Fibroblast of peridontal ligament (primary cell): ENCODE measurements around the gene PRSS37.
"Not testable (repeated sequence)": the region's sequence is repeated elsewhere in the genome, so short reads cannot be mapped to it uniquely, and the experiment has no call there.

Source experiments
- DNase-seq: peaks from one replicate; pipeline ENCODE4 v3.0.0-alpha.2; 2010; ENCODE audit errors: extremely low read depth

PRSS37 gene, protein sequence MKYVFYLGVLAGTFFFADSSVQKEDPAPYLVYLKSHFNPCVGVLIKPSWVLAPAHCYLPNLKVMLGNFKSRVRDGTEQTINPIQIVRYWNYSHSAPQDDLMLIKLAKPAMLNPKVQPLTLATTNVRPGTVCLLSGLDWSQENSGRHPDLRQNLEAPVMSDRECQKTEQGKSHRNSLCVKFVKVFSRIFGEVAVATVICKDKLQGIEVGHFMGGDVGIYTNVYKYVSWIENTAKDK

DNA sequence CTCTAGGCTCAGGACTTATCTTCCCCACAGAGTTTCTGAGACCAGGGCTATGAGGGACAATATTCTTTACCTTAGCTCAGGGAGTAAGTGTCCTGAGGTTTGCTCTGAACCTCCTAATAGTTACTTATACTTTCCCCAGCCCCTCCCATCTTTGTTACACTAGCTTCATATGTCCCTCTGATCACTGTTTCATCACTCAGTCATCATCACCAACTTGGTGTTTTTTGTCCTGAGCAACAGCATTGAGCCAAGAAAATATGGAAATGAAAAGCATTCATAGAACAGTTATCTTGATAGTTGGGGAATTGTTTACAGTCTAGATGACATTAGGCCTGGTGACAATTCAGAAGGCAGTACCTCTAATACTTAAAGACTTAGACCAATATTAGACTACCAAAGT is at the start of gene PRSS37:
TSS of gene PRSS37 (minus strand) at position 101 of the 400 bp plus-strand sequence. CDS start 436 bp downstream, outside the sequence.
- no peak for DNase-seq

DNA sequence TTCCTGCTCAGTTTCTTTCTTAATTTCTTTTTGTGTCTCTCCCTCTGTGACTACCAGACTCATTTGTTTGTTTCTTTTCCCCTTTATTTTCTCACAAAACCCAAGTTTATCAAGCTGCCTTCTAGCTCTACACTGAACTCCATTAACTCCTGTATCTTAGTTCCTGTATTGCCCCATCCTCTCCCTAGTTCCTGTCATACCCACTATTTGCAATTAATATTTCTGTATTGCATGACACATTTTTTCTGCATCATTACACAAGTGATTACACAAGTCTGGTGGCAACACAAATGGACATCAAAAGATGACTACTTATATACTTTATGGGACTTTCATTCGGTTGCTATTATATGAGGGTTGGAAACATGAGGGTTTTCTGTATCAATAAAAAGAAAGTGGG is 48.0 kb upstream of the PRSS37 start:
- DNase-seq = no peak

DNA sequence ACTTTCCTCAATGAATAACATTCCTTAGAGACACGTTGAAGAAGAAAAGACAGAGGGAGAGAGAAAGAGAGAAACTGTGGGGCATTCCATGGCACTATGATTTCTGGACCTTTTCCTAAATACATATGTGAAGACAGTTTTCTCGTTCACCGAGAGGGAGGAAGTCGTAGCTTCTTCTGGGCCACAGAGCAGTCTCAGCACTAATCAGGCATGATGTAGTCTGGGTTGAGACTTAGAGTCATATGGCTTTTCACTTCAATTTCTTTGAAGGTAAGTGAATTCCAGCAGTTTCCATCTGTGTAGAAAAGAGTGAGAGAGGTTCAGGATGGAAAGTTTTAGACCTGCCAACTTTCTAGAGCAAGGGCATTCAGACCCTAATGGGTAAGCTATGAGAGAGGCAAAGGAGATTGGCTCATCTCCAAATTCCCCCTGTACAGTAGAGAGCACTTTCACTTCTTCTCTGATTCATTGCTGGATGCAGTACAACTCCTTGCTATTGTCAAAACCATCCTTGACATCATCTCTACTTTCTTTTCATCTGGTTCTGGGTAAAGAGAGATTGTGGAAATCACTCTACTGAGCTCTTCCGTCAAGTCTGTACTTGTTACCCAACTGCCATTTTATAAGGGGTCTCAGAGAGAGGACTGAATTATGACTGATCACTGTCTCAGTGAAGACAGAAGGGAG is 43.4 kb upstream of the PRSS37 start:
- no peak for DNase-seq

DNA sequence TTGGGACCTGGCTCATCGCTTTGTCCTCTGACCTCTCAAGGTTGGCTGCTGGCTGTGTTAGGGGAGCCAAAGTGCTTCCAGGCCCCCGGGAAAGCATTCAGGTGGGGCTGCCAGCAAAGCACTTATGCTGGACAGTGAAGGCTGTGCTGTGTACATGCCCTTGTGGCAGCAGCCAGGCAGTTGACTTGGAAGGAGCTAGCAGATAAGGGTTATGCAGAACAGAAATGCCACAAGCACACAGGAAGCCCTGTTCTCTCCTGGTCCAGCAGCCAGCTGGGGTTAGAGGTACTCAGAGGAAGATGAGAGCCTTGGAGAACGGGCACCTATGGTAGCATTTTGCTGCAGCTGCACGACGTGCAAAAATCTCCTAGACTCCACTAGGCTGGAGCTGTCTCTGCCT is 39.7 kb upstream of the PRSS37 start:
- DNase-seq = no peak

DNA sequence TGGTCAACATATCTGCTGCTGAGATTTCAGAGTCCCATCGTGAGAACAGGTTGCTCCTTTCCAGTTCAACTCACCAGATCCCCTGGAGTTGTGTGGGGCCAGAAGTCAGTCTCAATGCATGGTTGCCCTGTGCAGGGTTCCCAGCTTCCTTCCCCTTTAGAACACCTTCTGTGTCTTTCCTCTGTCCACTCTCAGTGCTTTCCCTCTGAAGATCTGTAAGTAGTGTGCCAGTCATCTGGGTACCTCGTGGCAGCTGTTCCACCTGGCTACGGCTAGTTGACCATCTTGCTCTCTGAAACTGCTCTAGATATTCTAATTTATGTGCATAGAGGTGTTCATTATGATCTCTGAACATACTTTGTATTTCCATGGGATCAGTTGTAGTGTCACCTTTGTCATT is 36.1 kb upstream of the PRSS37 start:
- DNase-seq = no peak

DNA sequence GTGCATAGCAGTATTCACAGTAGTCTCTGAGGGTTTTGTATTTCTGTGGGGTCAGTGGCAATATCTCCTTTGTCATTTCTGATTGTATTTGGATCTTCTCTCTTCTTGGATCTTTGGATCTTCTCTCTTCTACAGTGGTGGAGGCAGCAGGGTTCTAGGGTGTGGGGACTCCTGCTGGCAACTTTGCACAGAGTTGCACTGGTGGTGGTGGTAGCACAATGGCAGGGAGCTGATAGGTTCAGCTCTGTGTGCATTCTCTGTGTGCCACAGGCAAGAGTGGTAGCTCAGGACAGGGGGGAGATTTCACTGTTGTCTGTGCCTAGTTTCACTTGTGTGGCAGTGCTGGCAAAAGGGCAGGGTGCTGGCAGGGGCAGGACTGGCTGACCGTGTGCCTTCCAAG is 35.1 kb upstream of the PRSS37 start:
- no peak for DNase-seq

DNA sequence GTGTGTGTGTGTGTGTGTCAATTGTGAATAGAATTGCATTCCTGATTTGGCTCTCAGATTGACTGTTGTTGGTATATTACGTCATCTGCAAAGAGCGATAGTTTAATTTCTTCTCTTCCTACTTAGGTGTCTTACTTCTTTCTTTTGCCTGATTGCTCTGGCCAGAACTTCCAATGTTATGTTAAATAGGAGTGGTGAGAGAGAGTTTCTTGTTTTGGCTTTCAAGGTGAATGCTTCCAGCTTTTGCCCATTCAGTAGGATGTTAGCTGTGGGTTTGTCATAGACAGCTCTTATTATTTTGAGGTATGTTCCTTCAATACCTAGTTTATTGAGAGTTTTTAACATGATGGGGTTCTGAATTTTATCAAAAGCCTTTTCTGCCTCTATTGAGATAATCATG is 34.2 kb upstream of the PRSS37 start:
- DNase-seq = no peak

DNA sequence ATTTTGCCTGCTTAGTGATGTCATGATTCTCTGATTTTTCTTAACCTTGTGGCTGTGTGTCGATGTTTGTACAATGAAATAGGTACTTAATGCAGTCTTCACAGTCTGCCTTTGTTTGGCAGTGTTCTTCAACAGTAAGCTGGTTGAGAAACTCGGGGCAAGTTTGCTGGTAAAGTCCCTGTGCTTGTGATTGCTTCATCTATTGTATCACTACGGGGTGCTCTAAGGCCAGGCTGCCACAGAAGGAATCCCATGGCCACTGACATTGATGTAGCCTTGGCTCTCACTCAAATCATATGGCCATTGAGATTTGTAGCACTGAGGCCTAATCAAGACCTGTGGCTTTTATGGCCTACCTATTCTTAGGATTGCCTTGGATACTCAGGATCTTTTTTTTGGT is 33.5 kb upstream of the PRSS37 start:
- DNase-seq = no peak

DNA sequence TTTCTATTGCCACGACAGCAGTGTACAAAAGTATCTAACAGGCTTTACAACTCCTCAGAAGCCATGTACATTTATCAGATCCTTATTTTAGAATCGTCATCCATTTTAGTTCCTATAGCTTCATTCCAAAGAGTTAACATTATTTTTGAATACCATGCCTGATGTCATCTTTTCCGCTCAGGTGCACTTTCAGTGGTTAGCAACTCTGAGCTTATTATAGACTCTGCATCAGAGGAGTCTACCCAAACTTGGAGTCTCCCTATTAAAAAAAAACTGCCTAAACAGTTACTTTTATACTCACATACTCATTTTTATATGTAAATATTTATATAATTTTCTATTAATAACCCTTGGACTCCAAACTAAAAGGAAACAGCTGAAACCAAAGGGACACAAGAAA is 31.6 kb upstream of the PRSS37 start:
- no peak for DNase-seq

DNA sequence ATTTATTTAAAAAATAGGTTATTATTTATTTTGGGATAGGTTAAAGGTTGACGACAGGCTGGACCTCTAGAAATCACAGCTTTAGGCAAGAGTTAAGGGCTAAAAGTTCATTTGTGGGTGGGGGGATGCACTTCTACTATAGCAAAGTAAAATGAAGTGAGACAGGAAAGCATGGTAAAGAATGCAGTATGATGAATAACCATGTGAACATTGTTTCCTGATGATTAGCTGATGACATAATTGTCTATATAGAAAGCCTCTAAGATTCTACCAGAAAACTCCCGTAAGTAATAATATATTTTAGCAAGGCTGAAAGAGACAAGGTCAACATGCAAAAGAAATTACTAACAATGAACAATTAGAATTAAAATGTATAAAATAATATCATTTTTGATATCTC is 25.7 kb upstream of the PRSS37 start:
- no peak for DNase-seq

DNA sequence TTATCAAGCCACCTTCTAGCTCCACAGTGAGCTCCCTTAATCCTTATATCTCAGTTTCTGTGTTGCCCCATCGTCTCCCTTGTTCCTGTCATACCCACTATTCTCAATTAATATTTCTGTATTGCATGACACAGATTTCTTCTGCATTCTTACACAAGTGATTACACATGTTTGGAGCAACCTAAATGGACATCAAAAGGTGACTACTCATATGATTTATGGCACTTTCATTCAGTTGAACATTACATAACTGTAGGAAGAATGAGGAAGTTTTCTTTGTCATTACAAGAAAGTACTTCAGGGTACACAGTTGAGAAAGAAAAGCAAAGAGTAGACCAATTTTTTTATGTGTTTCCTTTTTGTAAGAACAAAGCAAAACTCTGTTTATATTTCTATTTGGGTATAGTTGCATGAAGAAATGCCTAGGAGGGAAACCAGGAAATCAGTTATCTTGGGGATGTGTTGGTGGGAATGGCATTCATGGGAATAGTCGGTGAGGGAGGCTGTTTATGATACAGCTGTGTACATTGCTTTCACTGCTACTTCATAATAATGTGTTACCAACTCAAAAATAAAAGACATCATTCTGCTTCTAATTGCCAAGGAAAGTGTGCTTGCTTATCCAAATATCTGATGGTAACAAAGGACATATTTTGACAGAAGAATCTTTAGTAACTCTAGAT is 23.6 kb upstream of the PRSS37 start:
- no peak for DNase-seq

DNA sequence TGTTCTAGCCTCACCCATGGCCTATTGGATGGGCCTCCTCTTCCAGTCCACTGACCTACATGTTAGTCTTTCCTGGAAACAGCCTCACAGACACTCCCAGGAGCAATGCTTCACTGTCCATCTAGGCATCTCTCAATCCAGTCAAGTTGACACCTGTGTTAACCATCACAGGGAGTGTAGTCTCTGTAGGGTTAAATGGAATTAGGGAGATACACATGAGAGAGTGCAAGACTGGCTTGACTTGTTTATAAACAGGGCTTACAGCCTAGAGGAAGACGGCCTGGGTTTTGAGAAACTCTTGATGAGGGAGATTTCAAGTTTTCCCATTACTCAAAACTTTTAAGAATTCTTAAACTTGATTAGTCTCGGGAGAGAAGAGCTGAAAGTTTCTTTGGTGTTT is 18.9 kb upstream of the PRSS37 start:
- no peak for DNase-seq

DNA sequence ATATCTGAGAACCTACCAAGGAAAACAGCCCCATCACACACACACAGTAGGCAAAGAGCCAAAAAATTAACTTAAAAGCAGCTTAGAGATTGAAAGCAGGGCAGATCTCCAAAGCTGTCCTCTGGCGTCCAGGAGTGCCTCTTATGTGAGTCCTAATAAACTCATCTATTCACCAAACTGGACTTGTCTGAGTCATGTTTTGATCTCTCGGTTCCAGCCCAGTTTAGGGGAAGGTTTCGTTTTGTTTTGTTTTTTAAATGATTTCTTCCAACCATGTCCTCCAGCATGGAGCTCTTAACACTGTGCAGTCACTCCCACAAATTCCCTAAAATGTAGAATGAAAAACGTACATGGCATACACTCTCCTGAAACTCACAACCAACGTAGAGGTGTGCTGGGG is 6.7 kb upstream of the PRSS37 start:
- no peak for DNase-seq

DNA sequence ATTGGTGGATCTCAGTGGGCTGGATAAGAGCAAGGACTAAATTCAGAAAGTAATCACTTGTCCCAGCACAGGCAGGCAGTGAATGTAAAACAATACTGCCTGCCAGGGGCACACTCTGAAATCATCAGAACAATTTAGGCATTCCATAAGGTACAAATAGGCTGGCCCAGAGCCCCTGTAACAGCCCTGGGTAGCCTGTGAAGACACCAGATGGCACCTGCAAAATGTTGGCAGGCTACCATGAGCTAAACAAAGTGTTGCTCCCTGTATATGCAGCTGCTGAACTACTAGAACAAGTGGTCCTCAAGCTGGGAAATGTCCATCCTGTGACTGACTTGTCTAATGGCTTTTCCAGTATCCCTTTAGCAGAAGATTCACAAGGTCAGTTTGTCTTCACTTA is 3.0 kb upstream of the PRSS37 start:
- DNase-seq = no peak

DNA sequence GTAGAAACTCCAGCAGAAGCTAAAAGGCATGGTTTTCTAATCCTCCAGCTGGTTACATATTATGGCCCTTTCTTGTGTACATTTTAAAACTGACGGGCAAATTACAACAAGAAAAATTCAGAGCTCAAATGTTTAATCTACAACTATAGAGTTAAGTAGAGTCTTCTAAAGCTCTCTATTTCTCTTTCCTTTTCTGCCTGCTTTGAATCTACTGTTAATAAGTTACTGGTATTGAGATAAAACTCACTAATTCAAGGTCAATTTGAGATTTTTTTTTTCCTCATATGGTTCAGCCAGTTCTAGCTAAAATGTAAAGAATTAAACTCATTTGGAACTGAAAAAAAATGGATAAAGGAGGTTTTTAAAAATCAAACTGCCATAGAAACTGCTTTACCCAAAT is 1.6 kb upstream of the PRSS37 start:
- DNase-seq = no peak

DNA sequence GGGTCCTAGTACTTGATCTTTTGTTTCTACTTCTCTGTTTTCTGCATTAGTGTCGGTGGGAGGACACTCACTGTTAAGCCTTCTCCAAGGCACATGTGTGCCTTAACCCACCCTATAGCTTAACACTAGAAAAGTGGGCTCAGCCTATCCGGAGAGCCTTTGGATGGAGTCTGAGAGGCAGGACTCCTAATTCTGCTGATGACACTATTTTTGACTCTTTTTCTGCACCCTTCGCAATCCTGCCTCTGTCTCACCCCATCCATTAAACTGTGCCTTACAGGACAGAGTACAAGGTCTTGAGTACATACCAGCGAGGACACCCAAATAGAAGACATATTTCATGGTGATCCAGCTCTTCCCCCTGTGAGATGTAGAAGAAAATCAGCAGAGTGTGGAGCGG is 577 bp downstream of the PRSS37 start:
- no peak for DNase-seq

DNA sequence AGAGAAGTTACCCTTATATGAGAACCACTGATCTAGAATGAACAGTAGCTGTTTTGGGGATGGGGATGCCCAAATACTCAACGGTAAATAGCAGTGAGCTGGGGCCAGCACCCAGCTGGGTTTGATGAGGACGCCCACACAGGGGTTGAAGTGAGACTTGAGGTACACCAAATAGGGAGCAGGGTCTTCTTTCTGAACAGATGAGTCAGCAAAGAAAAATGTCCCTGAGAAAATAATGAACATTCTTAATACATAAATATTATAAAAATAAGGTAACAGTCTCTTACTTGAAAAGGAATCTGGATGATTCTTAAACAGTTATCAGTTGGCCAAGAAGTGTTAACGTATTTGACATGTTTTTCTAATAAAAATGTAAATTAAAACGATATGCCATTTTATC is 2.0 kb downstream of the PRSS37 start:
- no peak for DNase-seq

DNA sequence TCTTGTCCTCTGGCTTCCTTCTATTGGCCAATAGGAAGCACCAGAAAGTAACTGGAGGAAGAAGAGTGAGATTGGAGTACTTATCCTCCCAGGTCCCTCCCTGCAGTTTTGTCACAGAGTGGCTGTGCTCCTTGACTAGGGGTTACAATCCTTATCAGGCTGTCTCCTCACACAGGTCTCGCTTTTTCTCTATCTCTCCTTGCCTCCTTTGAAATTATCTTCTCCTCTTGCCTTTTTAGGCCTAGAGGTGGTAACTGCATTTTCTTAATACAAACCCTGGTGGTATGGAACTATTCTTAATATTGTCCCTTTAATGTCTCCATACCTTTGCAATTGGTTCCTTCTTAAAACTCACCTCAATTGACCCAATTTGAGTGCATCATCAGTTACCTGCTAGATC is 2.7 kb downstream of the PRSS37 start:
- no peak for DNase-seq

DNA sequence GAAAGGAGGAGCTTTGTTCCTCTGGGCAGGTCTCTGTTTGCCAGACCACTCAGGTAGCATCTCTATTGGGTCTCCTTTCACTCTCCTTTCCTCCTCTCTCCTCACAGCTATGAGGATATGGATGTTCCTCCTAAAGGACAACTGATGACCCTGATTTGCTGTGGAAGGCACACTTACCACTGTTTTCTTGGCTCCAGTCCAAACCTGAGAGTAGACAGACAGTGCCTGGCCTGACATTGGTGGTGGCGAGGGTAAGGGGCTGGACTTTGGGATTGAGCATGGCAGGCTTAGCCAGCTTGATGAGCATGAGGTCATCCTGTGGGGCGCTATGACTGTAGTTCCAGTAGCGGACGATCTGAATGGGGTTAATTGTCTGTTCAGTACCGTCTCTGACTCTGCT is 3.6 kb downstream of the PRSS37 start:
- no peak for DNase-seq

DNA sequence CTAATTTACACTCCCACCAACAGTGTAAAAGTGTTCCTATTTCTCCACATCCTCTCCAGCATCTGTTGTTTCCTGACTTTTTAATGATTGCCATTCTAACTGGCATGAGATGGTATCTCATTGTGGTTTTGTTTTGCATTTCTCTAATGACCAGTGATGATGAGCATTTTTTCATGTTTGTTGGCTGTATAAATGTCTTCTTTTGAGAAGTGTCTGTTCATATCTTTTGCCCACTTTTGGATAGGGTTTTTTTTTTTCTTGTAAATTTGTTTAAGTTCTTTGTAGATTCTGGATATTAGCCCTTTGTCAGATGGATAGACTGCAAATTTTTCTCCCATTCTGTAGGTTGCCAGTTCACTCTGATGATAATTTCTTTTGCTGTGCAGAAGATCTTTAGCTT is 18.9 kb downstream of the PRSS37 start:
- not testable (repeated sequence) for DNase-seq

DNA sequence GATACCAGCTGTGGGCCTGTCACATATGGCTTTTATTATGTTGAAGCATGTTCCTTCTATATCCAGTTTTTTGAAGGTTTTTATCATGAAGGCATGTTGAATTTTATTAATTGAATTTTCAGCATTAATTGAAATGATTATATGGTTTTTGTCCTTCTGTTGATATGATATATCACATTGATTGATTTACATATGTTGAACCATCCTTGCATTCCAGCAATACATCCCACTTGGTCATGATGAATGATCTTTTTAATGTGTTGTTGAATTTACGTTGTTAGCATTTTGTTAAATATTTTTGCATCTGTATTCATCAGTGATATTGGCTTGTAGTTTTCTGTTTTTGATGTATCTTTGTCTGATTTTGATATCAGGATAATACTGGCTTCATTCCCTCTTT is 21.2 kb downstream of the PRSS37 start:
- DNase-seq = no peak

DNA sequence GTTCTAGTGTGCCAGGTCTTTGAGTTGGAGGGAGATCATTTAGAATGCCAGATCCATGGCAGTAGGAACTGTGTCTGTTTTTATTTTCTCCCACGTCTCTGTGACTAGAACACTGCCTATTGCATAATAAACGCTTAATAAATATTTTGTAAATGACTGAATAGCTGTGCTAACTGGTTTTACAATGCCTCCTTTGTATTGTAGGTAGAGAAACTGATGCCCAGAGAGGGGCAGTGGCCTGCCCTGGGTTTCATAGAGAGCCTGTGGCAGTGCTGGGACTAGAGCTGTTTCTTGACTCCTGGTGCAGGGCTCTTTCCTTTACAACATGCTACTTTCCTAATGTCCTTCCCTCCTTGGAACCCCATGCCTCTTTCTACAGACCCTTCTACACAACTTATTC is 48.8 kb downstream of the PRSS37 start:
- no peak for DNase-seq

DNA sequence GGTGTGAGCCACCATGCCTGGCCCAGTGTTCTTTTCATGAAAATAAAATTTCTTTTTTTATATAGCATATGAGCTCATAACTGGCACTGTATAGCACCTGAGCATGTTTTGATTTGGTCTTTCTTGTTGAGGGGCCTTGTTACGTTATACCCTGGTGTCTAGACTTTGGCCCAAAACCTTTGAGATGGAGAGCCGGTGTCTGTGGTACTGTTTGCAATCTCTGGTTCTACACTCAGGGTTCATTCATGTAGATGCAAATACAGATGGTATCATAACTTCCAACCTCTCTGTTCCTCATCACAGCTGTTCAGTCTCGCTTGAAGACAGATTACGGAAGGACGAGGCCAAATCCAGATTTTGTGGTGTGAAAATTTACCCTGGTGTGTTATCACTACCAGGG is 51.4 kb downstream of the PRSS37 start, which contains the start of gene TAS2R5:
TSS of gene TAS2R5 (plus strand) at position 301 of the 400 bp plus-strand sequence. CDS start 145 bp downstream, outside the sequence.
- no peak for DNase-seq
